CD4-positive, alpha-beta memory T cell (primary cell): ENCODE results near the gene TLR1. TPM values are rescaled to one million over a fixed set of nuclear protein-coding genes. Genes with fewer than 3 reads are reported as not detected.
"Not testable (repeated sequence)": the region's sequence is repeated elsewhere in the genome, so short reads cannot be mapped to it uniquely, and the experiment has no call there.

Experiments
- CTCF ChIA-PET: fragments of 350-600 bp; sonication (Branson Sonifier 250); formaldehyde crosslinking; loops from one replicate; lab custom pipeline; 2021; ENCODE audit warnings: inconsistent platforms; ENCODE audit not compliant: partially characterized antibody; lab: Charles Lee
- POLR2A ChIA-PET: fragments of 350-600 bp; sonication (Branson Sonifier 250); formaldehyde crosslinking; loops from one replicate; lab custom pipeline; 2021; ENCODE audit not compliant: partially characterized antibody; lab: Charles Lee
- DNase-seq, 5 donors: peaks; one replicate each; pipeline versions ENCODE4 v3.0.0 to v3.0.0-alpha.2; 2020 to 2022; ENCODE audit warnings: mixed read lengths in 1 of 5
- H3K27ac ChIP-seq: one replicate; pipeline ENCODE4 v1.7.0; 2013; ENCODE audit warnings: low read depth, low read length
- H3K27me3 ChIP-seq: 2 replicates; pipeline ENCODE4 v1.7.0; 2013; ENCODE audit warnings: mild to moderate bottlenecking, low read length, moderate library complexity; ENCODE audit not compliant: insufficient read depth
- H3K36me3 ChIP-seq: 2 replicates; pipeline ENCODE4 v1.7.0; 2013; ENCODE audit warnings: mild to moderate bottlenecking, low read length, moderate library complexity; ENCODE audit not compliant: insufficient read depth
- H3K4me1 ChIP-seq: 2 replicates; pipeline ENCODE4 v1.7.0; 2013; ENCODE audit warnings: mild to moderate bottlenecking, low read length, moderate library complexity; ENCODE audit not compliant: insufficient read depth
- H3K4me3 ChIP-seq, 2 donors: one replicate each; pipeline ENCODE4 v1.7.0; 2013; ENCODE audit warnings: low read length in 2 of 2, mild to moderate bottlenecking in 1 of 2
- H3K9me3 ChIP-seq, 2 donors: one replicate each; pipeline ENCODE4 v1.7.0; 2013; ENCODE audit warnings: low read length in 2 of 2, control low read depth in 1 of 2; ENCODE audit not compliant: control insufficient read depth in 1 of 2
- H3K27ac Mint-ChIP-seq, 7 donors: one replicate each; pipeline ENCODE4 v1.8.0; 2020 to 2021; ENCODE audit warnings: mixed read lengths in 7 of 7, mild to moderate bottlenecking in 6 of 7, inconsistent platforms in 3 of 7, moderate library complexity in 3 of 7
- H3K27me3 Mint-ChIP-seq, 2 donors: one replicate each; pipeline ENCODE4 v1.8.0; 2020 to 2021; ENCODE audit warnings: mixed read lengths in 2 of 2
- H3K36me3 Mint-ChIP-seq, 2 donors: one replicate each; pipeline ENCODE4 v1.8.0; 2020 to 2021; ENCODE audit warnings: mixed read lengths in 2 of 2, inconsistent platforms in 1 of 2, mild to moderate bottlenecking in 1 of 2
- H3K4me1 Mint-ChIP-seq, 4 donors: one replicate each; pipeline ENCODE4 v1.8.0; 2020 to 2021; ENCODE audit warnings: mixed read lengths in 4 of 4, mild to moderate bottlenecking in 1 of 4
- H3K4me3 Mint-ChIP-seq, 8 donors: one replicate each; pipeline ENCODE4 v1.8.0; 2020 to 2021; ENCODE audit warnings: mixed read lengths in 8 of 8, mild to moderate bottlenecking in 7 of 8, moderate library complexity in 6 of 8, inconsistent platforms in 3 of 8
- H3K9me3 Mint-ChIP-seq, 8 donors: one replicate each; pipeline ENCODE4 v1.8.0; 2020 to 2021; ENCODE audit warnings: mixed read lengths in 8 of 8, mild to moderate bottlenecking in 5 of 8, inconsistent platforms in 3 of 8, moderate library complexity in 1 of 8
- intact Hi-C: fragments of 100-400 bp; cut with micrococcal nuclease; formaldehyde crosslinking; loops from one replicate; pipeline ENCODE4 v1.15.1; 2023
- polyA plus RNA-seq, 2 donors: library from polyadenylated mRNA; unstranded; fragments of 300-500 nt; fragmentation: Illumina TruSeq; gene quantifications; one replicate each; pipeline ENCODE4 v1.2.3, GENCODE V29; 2021
- total RNA-seq, 2 experiments: library from RNA; stranded (reverse); gene quantifications; one replicate each; pipeline ENCODE4 v1.2.3, GENCODE V29; 2021

Gene TLR1
- total and polyA plus RNA-seq, 4 experiments from 2014 or later: 16.2 to 24.3 (median 19.9) TPM

DNA sequence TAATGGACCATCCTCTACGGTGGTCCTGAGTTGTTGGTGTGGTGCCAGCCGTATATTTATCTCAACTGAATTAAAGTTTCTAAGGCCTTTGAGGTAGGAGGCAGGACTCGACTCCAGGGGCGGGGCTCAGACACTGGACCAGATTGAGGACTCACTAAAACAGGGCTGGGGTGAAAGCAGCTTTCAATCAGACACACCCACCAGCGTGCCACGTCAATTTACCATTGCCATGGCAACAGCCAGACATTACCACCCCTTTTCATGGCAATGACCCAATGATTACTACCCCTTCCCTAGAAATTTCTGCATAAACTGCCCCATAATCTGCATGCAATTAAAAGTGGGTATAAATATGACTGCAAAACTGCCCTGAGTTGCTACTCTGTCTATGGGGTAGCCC, 6.7 kb upstream of the TLR1 start:
- Histone ChIP-seq H3K4me1 (no peaks in the 10 kb centered on the region), H3K27me3 (no peaks in the 10 kb centered on the region), H3K9me3 (no peaks in the 10 kb centered on the region), H3K4me3 (no peak overlapping the region), H3K36me3 (no peaks in the 10 kb centered on the region), H3K27ac (no peak overlapping the region)
- Mint-ChIP-seq H3K27me3 (no peaks in the 10 kb centered on the region), H3K9me3 (peaks cover 0 to 17% (median 13%) of the 10 kb centered on the region in 8 donors), H3K36me3 (peaks cover 0 to 14% of the 10 kb centered on the region in 2 donors), H3K4me3 (no peak overlapping the region), H3K27ac (no peak overlapping the region), H3K4me1 (no peaks in the 10 kb centered on the region)
- ChIA-PET CTCF (interaction anchor here (1.6 kb wide), 1 partner anchor 49 kb away, joined by 5 read pairs; no protein-coding TSS in a partner anchor), POLR2A (no interaction called here)
- DNase-seq: no peak
- intact Hi-C loops: no loop called here

DNA sequence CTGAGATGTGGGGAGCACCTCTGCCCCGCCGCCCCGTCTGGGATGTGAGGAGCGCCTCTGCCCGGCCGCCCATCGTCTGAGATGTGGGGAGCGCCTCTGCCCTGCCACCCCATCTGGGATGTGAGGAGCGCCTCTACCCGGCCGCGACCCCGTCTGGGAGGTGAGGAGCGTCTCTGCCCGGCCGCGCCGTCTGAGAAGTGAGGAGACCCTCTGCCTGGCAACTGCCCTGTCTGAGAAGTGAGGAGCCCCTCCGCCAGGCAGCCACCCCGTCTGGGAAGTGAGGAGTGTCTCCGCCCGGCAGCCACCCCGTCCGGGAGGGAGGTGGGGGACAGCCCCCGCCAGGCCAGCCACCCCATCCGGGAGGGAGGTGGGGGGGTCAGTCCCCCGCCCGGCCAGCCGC, 2.9 kb upstream of the TLR1 start:
- H3K27me3 Mint-ChIP-seq: not testable (repeated sequence)

DNA sequence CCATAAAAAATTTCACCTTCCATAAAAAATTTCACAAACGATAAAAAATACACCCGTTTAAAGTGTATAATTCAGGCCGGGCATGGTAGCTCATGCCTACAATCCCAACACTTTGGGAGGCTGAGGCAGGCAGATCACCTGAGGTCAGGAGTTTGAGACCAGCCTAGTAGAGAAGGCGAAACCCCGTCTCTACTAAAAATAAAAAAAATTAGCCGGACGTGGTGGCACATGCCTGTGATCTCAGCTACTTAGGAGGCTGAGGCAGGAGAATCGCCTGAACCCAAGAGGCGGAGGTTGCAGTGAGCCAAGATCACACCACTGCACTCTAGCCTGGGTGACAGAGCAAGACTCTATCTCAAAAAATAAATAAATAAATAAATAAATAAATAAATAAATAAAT, 1.7 kb upstream of the TLR1 start:
- ChIA-PET POLR2A (interaction anchor here (4.3 kb wide), 1 partner anchor 50 kb away, joined by 24 read pairs; the partner anchor contains the start of gene TLR6), CTCF (interaction anchor here (1.0 to 7.3 kb wide), 4 partner anchors 22 to 54 kb away, joined by 4 to 111 read pairs (median 68); partner anchors contain the start of gene TLR10)
- not testable (repeated sequence) for H3K36me3 ChIP-seq, DNase-seq, H3K27ac ChIP-seq, H3K27me3 ChIP-seq, H3K27me3 Mint-ChIP-seq, H3K9me3 ChIP-seq
- peak overlapping the region in 1 of 2 donors; percentile 30 for H3K4me3 ChIP-seq
- H3K4me3 Mint-ChIP-seq: peak overlapping the region in 4 of 8 donors; percentile 92 to 96 (median 94)
- intact Hi-C loops: loop anchor here (10.0 kb wide), 1 partner anchor 1169 kb away; the partner anchor contains the start of gene PDS5A
- H3K4me1 ChIP-seq: peaks cover 25% of the 10 kb centered on the region
- peaks cover 0 to 22% (median 14%) of the 10 kb centered on the region in 8 donors for H3K9me3 Mint-ChIP-seq
- peaks cover 24 to 25% of the 10 kb centered on the region in 2 donors for H3K36me3 Mint-ChIP-seq
- peak overlapping the region in 3 of 7 donors; percentile 84 to 94 (median 89) for H3K27ac Mint-ChIP-seq
- H3K4me1 Mint-ChIP-seq: peaks cover 22 to 40% (median 33%) of the 10 kb centered on the region in 4 donors

More for the DNA sequence above, 2.9 kb upstream of the TLR1 start:
- H3K4me1 ChIP-seq: peaks cover 25% of the 10 kb centered on the region
- DNase-seq, H3K9me3 Mint-ChIP-seq, H3K36me3 ChIP-seq, H3K4me3 Mint-ChIP-seq, H3K4me3 ChIP-seq, H3K9me3 ChIP-seq, CTCF ChIA-PET, POLR2A ChIA-PET, H3K27ac Mint-ChIP-seq, H3K27me3 ChIP-seq, H3K27ac ChIP-seq: not testable (repeated sequence)
- intact Hi-C loops: loop anchor here (10.0 kb wide), 1 partner anchor 1167 kb away; the partner anchor contains the start of gene PDS5A
- Mint-ChIP-seq H3K4me1 (peaks cover 20 to 36% (median 29%) of the 10 kb centered on the region in 4 donors), H3K36me3 (peaks cover 15 to 18% of the 10 kb centered on the region in 2 donors)

DNA sequence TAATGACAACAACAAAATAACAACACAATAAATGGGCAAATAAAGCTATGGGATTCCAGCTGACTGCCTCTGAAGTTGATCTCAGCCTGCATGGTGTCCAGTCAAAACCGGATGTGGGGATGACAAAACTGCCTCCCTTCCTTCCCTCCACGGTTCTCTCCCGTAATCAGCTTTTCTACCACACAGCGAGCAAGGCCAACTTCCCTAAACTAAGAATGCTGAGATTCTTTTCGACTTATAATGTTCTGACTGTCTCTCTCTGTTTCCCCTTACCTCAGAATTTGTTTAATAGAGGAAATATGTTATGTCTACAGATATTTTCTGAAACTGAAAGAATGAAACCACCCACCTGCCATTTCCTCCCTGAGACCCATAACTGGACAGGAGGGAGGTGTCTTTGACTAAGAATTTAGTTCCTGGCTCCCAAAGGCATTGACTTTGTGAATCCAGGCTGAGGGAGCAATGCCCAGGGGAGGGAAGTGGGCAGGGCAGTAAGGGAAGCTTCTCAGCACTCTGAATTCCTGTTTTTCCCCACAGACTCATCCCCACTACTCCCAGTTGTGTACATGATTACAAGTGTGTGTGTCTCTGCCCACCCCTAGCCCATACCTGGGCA, 1.0 kb upstream of the TLR1 start:
- Histone ChIP-seq H3K27ac (peak overlapping the region; percentile 47), H3K9me3 (peaks cover 0 to 2% of the 10 kb centered on the region in 2 donors), H3K27me3 (no peaks in the 10 kb centered on the region), H3K4me1 (peaks cover 25% of the 10 kb centered on the region), H3K4me3 (peak overlapping the region; percentile 30 to 54), H3K36me3 (peaks cover under 1% of the 10 kb centered on the region)
- intact Hi-C loops: loop anchor here (2.0 to 10.0 kb wide), 2 partner anchors 487 to 1169 kb away; partner anchors contain the start of gene PDS5A
- ChIA-PET POLR2A (interaction anchor here (0.6 to 4.3 kb wide), 9 partner anchors 16 to 645 kb away, joined by 3 to 24 read pairs (median 5); partner anchors contain the start of genes TLR10 and TLR6), CTCF (interaction anchor here (0.8 to 7.3 kb wide), 6 partner anchors 22 to 54 kb away, joined by 4 to 111 read pairs (median 42); partner anchors contain the start of genes TLR10 and TLR6)
- Mint-ChIP-seq H3K36me3 (peaks cover 30 to 31% of the 10 kb centered on the region in 2 donors), H3K4me3 (peak overlapping the region; percentile 90 to 96 (median 92)), H3K9me3 (peaks cover 0 to 28% (median 20%) of the 10 kb centered on the region in 8 donors), H3K27me3 (no peaks in the 10 kb centered on the region), H3K4me1 (peaks cover 22 to 40% (median 34%) of the 10 kb centered on the region in 4 donors), H3K27ac (peak overlapping the region; percentile 84 to 99 (median 94))
- DNase-seq: peak in 1 of 5 donors; percentile 10

DNA sequence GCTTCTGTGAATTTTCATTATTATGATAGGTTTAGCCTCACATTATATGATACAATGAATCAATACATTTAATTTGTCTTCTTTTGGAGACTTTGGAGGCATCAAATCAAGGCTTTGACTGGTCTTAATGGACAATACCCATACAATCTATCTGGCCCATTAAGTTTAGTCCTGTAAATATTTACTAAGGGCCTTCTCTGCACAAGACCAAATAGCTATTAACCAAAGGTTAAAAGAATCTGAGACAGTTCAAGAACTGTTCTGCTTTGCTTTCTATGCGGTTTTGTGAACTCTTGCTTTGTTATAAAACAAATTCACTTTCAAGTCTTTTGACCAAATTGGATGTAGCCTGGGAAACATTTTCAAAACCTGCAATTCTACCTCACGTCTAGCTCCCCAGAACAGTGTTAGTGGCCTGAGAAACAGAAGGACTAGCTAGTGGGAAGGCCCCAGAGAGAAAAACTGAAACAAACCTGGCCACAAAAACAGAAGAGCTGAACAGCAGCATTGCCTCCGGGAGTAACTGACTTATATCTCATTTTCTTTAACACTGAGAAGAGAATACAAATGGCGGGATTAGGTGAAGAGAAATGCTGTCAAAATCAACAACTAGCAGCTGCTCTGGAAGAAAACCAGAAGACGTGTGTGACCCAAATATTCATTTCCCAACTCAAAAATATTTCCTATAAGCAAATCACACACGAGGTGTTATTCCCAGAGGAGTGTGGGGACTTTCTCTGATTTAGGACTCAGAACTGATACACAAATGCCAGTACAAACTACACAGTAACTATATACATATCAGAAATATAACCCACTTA, 548 bp downstream of the TLR1 start:
- intact Hi-C loops: loop anchor here (1.0 to 10.0 kb wide), 5 partner anchors 21 to 1171 kb away; partner anchors contain the start of genes PDS5A and TLR6
- peaks cover 4 to 44% (median 36%) of the 10 kb centered on the region in 8 donors for H3K9me3 Mint-ChIP-seq
- peak overlapping the region; percentile 90 to 96 (median 92) for H3K4me3 Mint-ChIP-seq
- H3K27me3 Mint-ChIP-seq: no peaks in the 10 kb centered on the region
- Histone ChIP-seq H3K9me3 (peaks cover 0 to 2% of the 10 kb centered on the region in 2 donors), H3K4me1 (peaks cover 25% of the 10 kb centered on the region), H3K36me3 (peaks cover 16% of the 10 kb centered on the region), H3K27me3 (no peaks in the 10 kb centered on the region), H3K27ac (peak overlapping the region; percentile 47), H3K4me3 (peak overlapping the region; percentile 54 to 57)
- peaks cover 24 to 46% (median 35%) of the 10 kb centered on the region in 4 donors for H3K4me1 Mint-ChIP-seq
- DNase-seq: peak in 2 of 5 donors; percentile 9
- ChIA-PET CTCF (interaction anchor here (0.8 to 7.3 kb wide), 21 partner anchors 10 to 735 kb away, joined by 3 to 111 read pairs (median 5); partner anchors contain the start of genes TLR10 and TLR6), POLR2A (interaction anchor here (0.8 to 4.3 kb wide), 11 partner anchors 8 to 643 kb away, joined by 3 to 24 read pairs (median 5); partner anchors contain the start of genes TLR10 and TLR6)
- H3K27ac Mint-ChIP-seq: peak overlapping the region; percentile 84 to 99 (median 94)
- peaks cover 46 to 47% of the 10 kb centered on the region in 2 donors for H3K36me3 Mint-ChIP-seq

DNA sequence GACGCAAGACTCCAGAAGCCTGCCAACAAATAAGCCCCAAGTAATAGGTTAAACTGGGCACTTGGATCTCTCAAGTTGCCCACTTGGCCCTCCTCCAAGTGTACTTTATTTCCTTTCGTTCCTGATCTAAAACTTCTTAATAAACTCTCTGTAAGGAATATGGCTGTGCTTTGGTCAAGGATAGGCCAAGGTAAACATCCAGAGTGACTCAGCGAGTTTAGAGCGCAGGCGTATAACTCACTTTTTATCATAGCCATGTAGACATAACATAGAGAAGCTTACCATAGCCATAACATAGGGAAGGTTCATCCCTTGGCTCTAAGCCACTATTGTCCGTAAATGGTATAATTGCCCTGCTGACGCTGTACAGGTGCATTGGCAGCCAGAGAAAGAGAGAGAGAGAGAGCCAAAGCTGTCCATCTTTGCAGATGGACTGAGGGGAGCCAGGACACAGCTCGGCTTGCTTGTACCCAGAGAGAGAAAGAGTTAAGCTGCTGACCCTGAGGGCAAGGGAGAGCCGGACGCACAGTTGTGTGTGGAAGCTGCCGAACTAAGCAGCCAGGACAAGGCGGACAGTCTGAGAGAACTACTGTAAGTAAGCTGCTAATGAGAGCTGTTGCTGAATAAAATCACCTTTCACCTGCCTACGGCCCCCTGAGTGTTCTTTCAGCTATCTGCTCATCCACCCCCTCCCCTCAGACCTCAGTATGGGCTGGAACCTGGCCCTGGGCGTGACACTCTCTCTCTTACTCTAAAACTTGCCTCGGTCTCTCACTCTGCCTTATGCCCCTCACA, 1.8 kb downstream of the TLR1 start:
- Mint-ChIP-seq H3K36me3 (peaks cover 55 to 59% of the 10 kb centered on the region in 2 donors), H3K9me3 (peaks cover 4 to 57% (median 42%) of the 10 kb centered on the region in 8 donors), H3K27ac (peak overlapping the region in 6 of 7 donors; percentile 3 to 78 (median 55)), H3K4me1 (peaks cover 24 to 46% (median 35%) of the 10 kb centered on the region in 4 donors), H3K27me3 (no peaks in the 10 kb centered on the region), H3K4me3 (peak overlapping the region; percentile 36 to 95 (median 82))
- ChIA-PET CTCF (interaction anchor here (0.7 to 7.3 kb wide), 11 partner anchors 8 to 332 kb away, joined by 3 to 111 read pairs (median 5); partner anchors contain the start of genes TLR10 and TLR6), POLR2A (interaction anchor here (0.8 to 4.3 kb wide), 6 partner anchors 10 to 53 kb away, joined by 3 to 24 read pairs (median 6); partner anchors contain the start of genes TLR10 and TLR6)
- Histone ChIP-seq H3K4me3 (peak overlapping the region in 1 of 2 donors; percentile 25), H3K36me3 (peaks cover 27% of the 10 kb centered on the region), H3K9me3 (peaks cover 2 to 4% of the 10 kb centered on the region in 2 donors), H3K27me3 (no peaks in the 10 kb centered on the region), H3K4me1 (peaks cover 25% of the 10 kb centered on the region), H3K27ac (no peak overlapping the region)
- intact Hi-C loops: loop anchor here (10.0 kb wide), 1 partner anchor 1172 kb away; the partner anchor contains the start of gene PDS5A
- no peak for DNase-seq
